ENCODE measurements around the gene SLC8A2. TPM values are rescaled to one million over a fixed set of nuclear protein-coding genes. Genes with fewer than 3 reads are reported as not detected.
A peak's percentile ranks its signal among the peaks of the same experiment; 100 is the strongest.

SLC8A2 gene
- total RNA-seq, 4 donors from 2014 or later: 0.82 to 36.4 (median 9.6) TPM

DNA sequence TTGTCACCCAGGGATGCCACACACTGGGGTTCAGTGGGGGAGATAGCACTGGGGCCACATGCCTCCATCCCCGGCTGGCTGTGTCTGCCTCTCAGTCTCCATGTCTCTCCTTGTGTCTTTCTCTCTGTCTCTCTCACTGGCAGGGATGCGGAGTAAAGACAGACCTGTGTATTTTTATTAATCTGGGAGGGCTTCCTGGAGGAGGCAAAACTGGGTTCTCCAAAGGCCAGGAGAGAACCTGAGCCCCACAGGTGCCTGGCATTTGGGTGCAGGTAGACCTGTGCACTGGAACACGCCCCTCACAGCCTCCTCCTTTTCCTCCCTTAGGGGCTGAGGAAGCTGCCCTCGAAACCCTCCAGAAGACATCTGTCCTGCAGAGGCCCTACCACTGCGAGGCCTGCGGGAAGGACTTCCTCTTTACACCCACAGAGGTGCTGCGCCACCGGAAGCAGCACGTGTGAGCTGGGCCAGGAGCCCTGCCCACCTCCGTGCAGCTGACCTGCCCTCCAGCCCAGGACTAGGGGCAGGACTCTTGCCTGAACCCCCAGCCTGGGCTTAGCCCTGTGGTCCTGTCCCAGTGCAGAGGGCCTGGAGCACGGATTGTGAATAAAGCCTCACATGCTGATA is 89.9 kb downstream of the SLC8A2 start:
- TF ChIP-seq, protein P1, sequence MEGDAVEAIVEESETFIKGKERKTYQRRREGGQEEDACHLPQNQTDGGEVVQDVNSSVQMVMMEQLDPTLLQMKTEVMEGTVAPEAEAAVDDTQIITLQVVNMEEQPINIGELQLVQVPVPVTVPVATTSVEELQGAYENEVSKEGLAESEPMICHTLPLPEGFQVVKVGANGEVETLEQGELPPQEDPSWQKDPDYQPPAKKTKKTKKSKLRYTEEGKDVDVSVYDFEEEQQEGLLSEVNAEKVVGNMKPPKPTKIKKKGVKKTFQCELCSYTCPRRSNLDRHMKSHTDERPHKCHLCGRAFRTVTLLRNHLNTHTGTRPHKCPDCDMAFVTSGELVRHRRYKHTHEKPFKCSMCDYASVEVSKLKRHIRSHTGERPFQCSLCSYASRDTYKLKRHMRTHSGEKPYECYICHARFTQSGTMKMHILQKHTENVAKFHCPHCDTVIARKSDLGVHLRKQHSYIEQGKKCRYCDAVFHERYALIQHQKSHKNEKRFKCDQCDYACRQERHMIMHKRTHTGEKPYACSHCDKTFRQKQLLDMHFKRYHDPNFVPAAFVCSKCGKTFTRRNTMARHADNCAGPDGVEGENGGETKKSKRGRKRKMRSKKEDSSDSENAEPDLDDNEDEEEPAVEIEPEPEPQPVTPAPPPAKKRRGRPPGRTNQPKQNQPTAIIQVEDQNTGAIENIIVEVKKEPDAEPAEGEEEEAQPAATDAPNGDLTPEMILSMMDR (IDR thresholded peaks at IDR 0.05): no peak
- no peak for TF ChIP-seq EP300 (IDR thresholded peaks at IDR 0.05; ENCODE audit: low read depth)
- no peak for TF ChIP-seq POLR2A (IDR thresholded peaks at IDR 0.05)
- no peak for TF ChIP-seq POLR2AphosphoS5 (IDR thresholded peaks at IDR 0.05)

DNA sequence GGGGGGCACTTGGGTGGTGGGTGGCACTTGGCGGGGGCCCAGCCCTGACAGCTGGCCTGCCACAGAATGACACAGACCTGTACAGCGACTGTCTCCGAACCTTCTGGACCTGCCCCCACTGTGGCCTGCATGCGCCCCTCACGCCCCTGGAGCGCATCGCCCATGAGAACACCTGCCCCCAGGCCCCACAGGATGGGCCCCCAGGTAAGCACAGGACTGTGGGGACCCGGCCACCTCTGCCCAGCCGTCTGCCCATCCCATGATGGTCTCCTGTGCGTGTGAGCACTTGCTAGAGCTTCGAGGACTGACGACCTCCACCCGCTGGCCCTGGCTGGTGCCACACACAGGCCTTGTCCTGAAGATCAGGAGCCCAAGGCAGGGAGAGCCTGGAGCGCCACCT is 90.6 kb downstream of the SLC8A2 start:
- intact Hi-C loops (cut with DNase I; ENCODE audit: low total_unique reads): loop anchor here (10.0 kb wide), 1 partner anchor 66 kb away; no protein-coding TSS in a partner anchor
- peaks cover 0 to 33% (median 11%) of the 10 kb centered on the region in 4 donors for H3K36me3 ChIP-seq
- TF ChIP-seq, protein P1 (IDR thresholded peaks at IDR 0.05): no peak
- no peak for TF ChIP-seq POLR2A (IDR thresholded peaks at IDR 0.05)
- TF ChIP-seq POLR2AphosphoS5 (IDR thresholded peaks at IDR 0.05): no peak
- no peak for TF ChIP-seq EP300 (IDR thresholded peaks at IDR 0.05; ENCODE audit: low read depth)

More for the DNA sequence above, 89.9 kb downstream of the SLC8A2 start:
- peaks cover 0 to 27% (median 8%) of the 10 kb centered on the region in 4 donors for H3K36me3 ChIP-seq
- intact Hi-C loops (cut with DNase I; ENCODE audit: low total_unique reads): loop anchor here (10.0 kb wide), 1 partner anchor 67 kb away; no protein-coding TSS in a partner anchor
- no peaks in the 10 kb centered on the region for H3K9me3 ChIP-seq
- H3K4me1 ChIP-seq: no peaks in the 10 kb centered on the region
- no peak overlapping the region for H3K27ac ChIP-seq
- WGBS, 2 donors (ENCODE audit: low coverage in 1 of 2): 82 to 100% methylated on average over 1 to 9 of the region's 11 CpGs
- DNase-seq: peak; percentile 25
- in situ Hi-C loops (cut with MboI; ENCODE audit: low pct_ligation_motif_present in 1 of 4, low pct_unique_long_range_greater_than_20kb in 1 of 4, low sequenced_read_pairs in 3 of 4): loop anchor here in 2 of 4 donors (10.0 to 25.0 kb wide), 2 partner anchors 87 to 94 kb away; no protein-coding TSS in a partner anchor
- peaks cover 4% of the 10 kb centered on the region for H3K27me3 ChIP-seq
- no peak overlapping the region for H3K4me3 ChIP-seq

DNA sequence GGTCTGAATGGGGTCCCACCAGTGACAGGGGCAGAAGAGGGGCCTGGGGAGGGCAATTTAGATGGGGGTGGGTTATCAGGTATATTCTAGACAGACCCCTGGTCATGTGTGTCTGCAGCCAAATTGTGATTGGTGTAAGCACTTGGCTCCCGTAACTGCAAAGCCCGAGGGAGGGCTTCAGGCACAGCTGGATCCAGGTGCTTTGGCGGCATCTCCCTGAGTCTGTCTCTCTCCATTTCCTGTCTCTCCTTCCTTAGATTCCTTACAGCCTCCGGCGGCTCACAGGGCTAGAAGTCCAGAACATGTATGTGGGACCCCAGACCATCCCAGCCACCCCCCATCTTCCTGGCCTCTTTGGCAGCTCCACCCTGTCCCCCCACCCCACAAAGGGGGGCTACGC is 91.1 kb downstream of the SLC8A2 start:
- H3K36me3 ChIP-seq: peaks cover 0 to 38% (median 13%) of the 10 kb centered on the region in 4 donors
- no peak for DNase-seq
- no peak overlapping the region for H3K4me3 ChIP-seq
- H3K27me3 ChIP-seq: peaks cover 4% of the 10 kb centered on the region
- H3K9me3 ChIP-seq: no peaks in the 10 kb centered on the region
- 80 to 100% methylated on average over 2 to 6 of the region's 6 CpGs for WGBS, 2 donors (ENCODE audit: low coverage in 1 of 2)
- no peaks in the 10 kb centered on the region for H3K4me1 ChIP-seq
- intact Hi-C loops (cut with DNase I; ENCODE audit: low total_unique reads): loop anchor here (10.0 kb wide), 1 partner anchor 66 kb away; no protein-coding TSS in a partner anchor
- no peak overlapping the region for H3K27ac ChIP-seq
- TF ChIP-seq, protein P1 (IDR thresholded peaks at IDR 0.05): no peak
- TF ChIP-seq POLR2AphosphoS5 (IDR thresholded peaks at IDR 0.05) (no peak), POLR2A (IDR thresholded peaks at IDR 0.05) (no peak), EP300 (IDR thresholded peaks at IDR 0.05; ENCODE audit: low read depth) (no peak)
- in situ Hi-C loops (cut with MboI; ENCODE audit: low pct_ligation_motif_present in 1 of 4, low pct_unique_long_range_greater_than_20kb in 1 of 4, low sequenced_read_pairs in 3 of 4): loop anchor here in 2 of 4 donors (10.0 to 25.0 kb wide), 2 partner anchors 86 to 93 kb away; no protein-coding TSS in a partner anchor

More for the DNA sequence above, 90.6 kb downstream of the SLC8A2 start:
- no peak for DNase-seq
- peaks cover 4% of the 10 kb centered on the region for H3K27me3 ChIP-seq
- H3K4me3 ChIP-seq: no peak overlapping the region
- no peaks in the 10 kb centered on the region for H3K4me1 ChIP-seq
- WGBS, 2 donors (ENCODE audit: low coverage in 1 of 2): 87% methylated on average over 14 of the region's 14 CpGs; no CpG with 5 or more reads in 1 of the 2 donors
- H3K27ac ChIP-seq: no peak overlapping the region
- H3K9me3 ChIP-seq: no peaks in the 10 kb centered on the region
- in situ Hi-C loops (cut with MboI; ENCODE audit: low pct_ligation_motif_present in 1 of 4, low pct_unique_long_range_greater_than_20kb in 1 of 4, low sequenced_read_pairs in 3 of 4): loop anchor here in 2 of 4 donors (10.0 to 25.0 kb wide), 2 partner anchors 86 to 94 kb away; no protein-coding TSS in a partner anchor

DNA sequence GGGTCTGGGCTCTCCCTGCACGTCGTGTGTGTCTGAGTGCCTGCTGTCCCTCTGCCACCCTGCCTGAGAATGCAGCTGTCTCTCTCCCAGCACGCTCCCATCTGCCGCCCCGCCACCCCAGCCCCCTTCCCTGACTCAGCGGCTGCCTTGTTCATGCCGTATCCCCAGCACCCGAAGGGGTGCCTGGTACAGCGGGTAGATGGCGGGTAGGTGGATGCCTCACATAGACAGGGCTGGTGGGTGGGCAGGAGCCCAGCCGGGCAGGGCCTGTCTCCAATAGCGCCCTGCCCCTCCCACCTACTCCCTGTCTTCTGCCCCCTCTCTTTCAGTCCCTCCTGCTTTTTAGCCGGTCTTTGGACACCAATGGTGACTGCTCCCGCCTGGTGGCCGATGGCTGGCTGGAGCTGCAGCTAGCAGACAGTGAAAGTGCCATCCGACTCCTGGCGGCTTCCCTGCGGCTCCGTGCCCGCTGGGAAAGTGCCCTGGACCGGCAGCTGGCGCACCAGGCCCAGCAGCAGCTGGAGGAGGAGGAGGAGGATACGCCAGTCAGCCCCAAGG is 92.2 kb downstream of the SLC8A2 start:
- H3K4me3 ChIP-seq: no peak overlapping the region
- no peaks in the 10 kb centered on the region for H3K4me1 ChIP-seq
- H3K27ac ChIP-seq: no peak overlapping the region
- TF ChIP-seq, protein P1 (IDR thresholded peaks at IDR 0.05): no peak
- TF ChIP-seq POLR2A (IDR thresholded peaks at IDR 0.05): no peak
- no peak for TF ChIP-seq EP300 (IDR thresholded peaks at IDR 0.05; ENCODE audit: low read depth)
- no peaks in the 10 kb centered on the region for H3K27me3 ChIP-seq
- 94% methylated on average over 23 of the region's 23 CpGs; no CpG with 5 or more reads in 1 of the 2 donors for WGBS, 2 donors (ENCODE audit: low coverage in 1 of 2)
- H3K36me3 ChIP-seq: peaks cover 0 to 49% (median 15%) of the 10 kb centered on the region in 4 donors
- in situ Hi-C loops (cut with MboI; ENCODE audit: low pct_ligation_motif_present in 1 of 4, low pct_unique_long_range_greater_than_20kb in 1 of 4, low sequenced_read_pairs in 3 of 4): loop anchor here in 1 of 4 donors (25.0 kb wide), 1 partner anchor 92 kb away; no protein-coding TSS in a partner anchor
- H3K9me3 ChIP-seq: no peaks in the 10 kb centered on the region
- DNase-seq: no peak
- intact Hi-C loops (cut with DNase I; ENCODE audit: low total_unique reads): no loop called here

All from transverse colon (tissue), 4 donors.